ENCODE data around the gene OSTM1. TPM values are rescaled to one million over a fixed set of nuclear protein-coding genes. Genes with fewer than 3 reads are reported as not detected.

The OSTM1 gene
- total RNA-seq, 1 donor from 2014 or later, result 13.6 TPM

DNA sequence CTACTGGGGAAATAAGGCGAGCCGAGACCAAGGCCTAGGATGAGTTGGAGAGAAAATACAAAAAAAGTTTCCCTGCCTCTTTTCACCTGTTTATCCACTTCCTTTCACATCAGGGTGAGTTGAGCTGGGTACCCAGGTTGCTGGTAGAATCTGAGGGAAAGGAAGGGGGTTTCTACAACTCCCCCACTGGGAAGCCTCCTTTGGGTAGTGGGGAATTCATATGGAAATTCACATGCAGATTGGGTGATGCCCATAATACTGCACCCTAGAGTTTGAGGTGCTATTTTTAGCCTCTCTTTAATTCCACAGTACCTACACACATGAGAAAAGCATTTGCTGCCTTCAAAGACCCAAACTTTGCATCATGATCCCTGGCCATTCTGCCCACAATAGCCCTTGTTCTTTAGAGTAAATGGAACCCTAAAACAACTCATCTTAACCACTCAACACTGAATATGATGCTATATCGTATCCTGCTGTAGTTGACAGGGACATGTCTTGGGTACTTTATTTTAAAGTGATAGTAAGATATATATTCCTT lies 2.7 kb downstream of the OSTM1 start:
- H3K36me3 ChIP-seq (ENCODE audit: control insufficient read depth in 3 of 3, insufficient read depth in 3 of 3, low read length in 3 of 3), result no peaks in the 10 kb centered on the region
- H3K4me3 ChIP-seq (ENCODE audit: low read length in 3 of 3), result no peak overlapping the region
- H3K4me1 ChIP-seq (ENCODE audit: control insufficient read depth in 3 of 3, insufficient read depth in 3 of 3, low read length in 3 of 3), result peaks cover 10 to 13% (median 11%) of the 10 kb centered on the region in 3 donors
- H3K9me3 ChIP-seq (ENCODE audit: control insufficient read depth in 3 of 3, low read length in 3 of 3), result no peaks in the 10 kb centered on the region
- no peak overlapping the region for H3K9ac ChIP-seq (ENCODE audit: low read depth in 1 of 3, low read length in 3 of 3)
- H3K27ac ChIP-seq (ENCODE audit: low read depth, low read length), result no peak overlapping the region
- H3K27me3 ChIP-seq (ENCODE audit: control insufficient read depth in 3 of 3, insufficient read depth in 3 of 3, low read length in 3 of 3), result no peaks in the 10 kb centered on the region

DNA sequence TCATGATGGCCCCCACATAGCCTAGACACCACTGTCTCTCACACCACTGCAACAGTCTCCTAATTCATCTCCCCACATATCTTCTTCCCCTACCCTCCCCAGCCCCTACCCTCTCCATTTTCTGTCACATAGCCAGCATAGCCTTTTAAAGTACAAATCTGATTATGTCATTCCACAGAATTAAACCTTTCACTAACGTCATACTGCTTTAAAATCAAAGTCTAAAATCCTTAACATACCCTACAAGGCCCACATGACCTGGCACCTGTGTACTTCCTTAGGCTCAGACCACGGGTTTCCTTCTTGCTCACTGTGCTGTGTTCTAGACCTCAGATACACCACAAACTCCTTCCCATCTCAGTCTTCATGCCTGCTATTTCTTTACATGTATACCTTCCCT lies 5.9 kb downstream of the OSTM1 start:
- Histone ChIP-seq H3K27me3 (ENCODE audit: control insufficient read depth in 3 of 3, insufficient read depth in 3 of 3, low read length in 3 of 3) (no peaks in the 10 kb centered on the region), H3K36me3 (ENCODE audit: control insufficient read depth in 3 of 3, insufficient read depth in 3 of 3, low read length in 3 of 3) (no peaks in the 10 kb centered on the region), H3K9me3 (ENCODE audit: control insufficient read depth in 3 of 3, low read length in 3 of 3) (no peaks in the 10 kb centered on the region), H3K27ac (ENCODE audit: low read depth, low read length) (no peak overlapping the region), H3K9ac (ENCODE audit: low read depth in 1 of 3, low read length in 3 of 3) (no peak overlapping the region), H3K4me1 (ENCODE audit: control insufficient read depth in 3 of 3, insufficient read depth in 3 of 3, low read length in 3 of 3) (peaks cover 2 to 6% (median 5%) of the 10 kb centered on the region in 3 donors), H3K4me3 (ENCODE audit: low read length in 3 of 3) (no peak overlapping the region)

DNA sequence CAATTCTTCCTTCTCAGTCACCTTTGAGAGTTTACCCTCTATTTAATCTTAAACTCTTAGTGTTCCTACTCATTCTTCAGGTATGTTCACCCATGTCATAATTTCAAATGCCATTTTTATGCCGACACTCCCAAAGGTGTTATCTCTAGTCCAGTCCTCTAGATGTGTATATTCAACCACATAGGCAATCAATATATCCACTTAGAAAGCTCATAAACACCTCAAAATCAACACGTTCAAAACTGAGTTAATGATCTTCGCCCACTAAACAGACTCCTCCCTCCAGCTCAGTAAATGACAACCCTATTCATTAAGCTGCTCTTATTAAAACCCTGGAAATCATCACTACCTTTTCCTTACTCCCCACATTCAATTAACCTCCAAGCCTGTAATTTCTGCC lies 6.4 kb downstream of the OSTM1 start:
- Histone ChIP-seq H3K4me1 (ENCODE audit: control insufficient read depth in 3 of 3, insufficient read depth in 3 of 3, low read length in 3 of 3) (peaks cover 0 to 2% (median under 1%) of the 10 kb centered on the region in 3 donors), H3K9ac (ENCODE audit: low read depth in 1 of 3, low read length in 3 of 3) (no peak overlapping the region), H3K4me3 (ENCODE audit: low read length in 3 of 3) (no peak overlapping the region), H3K27ac (ENCODE audit: low read depth, low read length) (no peak overlapping the region), H3K36me3 (ENCODE audit: control insufficient read depth in 3 of 3, insufficient read depth in 3 of 3, low read length in 3 of 3) (no peaks in the 10 kb centered on the region), H3K9me3 (ENCODE audit: control insufficient read depth in 3 of 3, low read length in 3 of 3) (no peaks in the 10 kb centered on the region), H3K27me3 (ENCODE audit: control insufficient read depth in 3 of 3, insufficient read depth in 3 of 3, low read length in 3 of 3) (no peaks in the 10 kb centered on the region)

DNA sequence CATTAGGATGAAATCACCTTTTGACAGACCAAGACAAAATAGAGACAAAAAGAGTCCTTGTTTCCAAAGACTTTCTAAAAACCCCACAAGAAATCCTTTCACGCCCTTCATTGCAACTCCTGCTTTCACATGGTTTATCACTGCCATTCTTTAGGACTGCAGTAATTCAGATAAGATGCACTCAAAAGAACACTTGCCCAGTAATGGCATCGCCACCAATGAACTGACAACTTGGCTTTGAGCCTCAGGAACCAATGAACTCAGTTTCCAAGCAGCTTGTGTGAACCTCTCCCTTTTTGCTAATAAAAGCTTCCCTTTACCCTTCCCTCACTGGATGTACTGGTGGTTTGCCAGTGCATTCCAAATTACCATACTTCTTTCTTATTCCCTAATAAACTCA lies 21.8 kb downstream of the OSTM1 start:
- Histone ChIP-seq H3K27me3 (ENCODE audit: control insufficient read depth in 3 of 3, insufficient read depth in 3 of 3, low read length in 3 of 3) (no peaks in the 10 kb centered on the region), H3K9ac (ENCODE audit: low read depth in 1 of 3, low read length in 3 of 3) (no peak overlapping the region), H3K27ac (ENCODE audit: low read depth, low read length) (no peak overlapping the region), H3K9me3 (ENCODE audit: control insufficient read depth in 3 of 3, low read length in 3 of 3) (no peaks in the 10 kb centered on the region), H3K4me3 (ENCODE audit: low read length in 3 of 3) (no peak overlapping the region), H3K36me3 (ENCODE audit: control insufficient read depth in 3 of 3, insufficient read depth in 3 of 3, low read length in 3 of 3) (peaks cover 0 to 4% (median 4%) of the 10 kb centered on the region in 3 donors), H3K4me1 (ENCODE audit: control insufficient read depth in 3 of 3, insufficient read depth in 3 of 3, low read length in 3 of 3) (no peaks in the 10 kb centered on the region)

DNA sequence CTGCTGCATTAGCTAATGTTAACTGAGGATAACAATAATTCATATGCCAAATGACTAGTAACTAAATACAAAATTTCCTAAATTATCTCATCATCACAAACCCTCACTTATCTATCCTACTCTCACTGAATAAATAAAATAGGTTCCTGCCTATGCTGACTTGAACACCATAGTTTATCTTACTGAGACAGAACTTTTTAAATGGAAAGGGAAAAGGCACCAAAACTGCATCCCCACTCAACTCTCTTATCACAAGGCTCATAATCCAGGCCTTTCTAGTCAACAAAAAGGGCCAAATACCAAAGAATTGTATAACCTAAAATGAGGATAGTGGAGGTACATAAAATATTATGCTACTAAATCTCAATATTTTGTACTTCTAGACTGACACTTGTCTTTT lies 23.1 kb downstream of the OSTM1 start:
- Histone ChIP-seq H3K27ac (ENCODE audit: low read depth, low read length) (no peak overlapping the region), H3K27me3 (ENCODE audit: control insufficient read depth in 3 of 3, insufficient read depth in 3 of 3, low read length in 3 of 3) (no peaks in the 10 kb centered on the region), H3K4me3 (ENCODE audit: low read length in 3 of 3) (no peak overlapping the region), H3K9me3 (ENCODE audit: control insufficient read depth in 3 of 3, low read length in 3 of 3) (no peaks in the 10 kb centered on the region), H3K4me1 (ENCODE audit: control insufficient read depth in 3 of 3, insufficient read depth in 3 of 3, low read length in 3 of 3) (no peaks in the 10 kb centered on the region), H3K9ac (ENCODE audit: low read depth in 1 of 3, low read length in 3 of 3) (no peak overlapping the region), H3K36me3 (ENCODE audit: control insufficient read depth in 3 of 3, insufficient read depth in 3 of 3, low read length in 3 of 3) (peaks cover 0 to 7% (median 4%) of the 10 kb centered on the region in 3 donors)

DNA sequence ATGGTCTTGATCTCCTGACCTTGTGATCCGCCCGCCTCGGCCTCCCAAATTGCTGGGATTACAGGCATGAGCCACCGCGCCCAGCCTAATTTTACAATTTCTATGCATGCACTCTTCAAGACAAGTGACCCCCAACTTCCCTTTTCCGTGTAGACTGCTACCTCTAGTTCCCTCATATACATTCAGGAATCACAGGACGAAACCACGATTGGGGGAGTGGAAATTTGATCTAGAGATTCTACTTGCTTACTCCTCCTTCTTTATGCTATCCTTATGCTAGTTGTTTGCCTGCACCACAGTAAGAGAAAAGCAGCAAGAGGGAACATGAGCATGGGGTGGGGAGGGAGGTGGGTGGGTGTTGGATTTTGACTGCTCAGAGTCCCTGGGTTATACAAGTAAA lies 34.9 kb downstream of the OSTM1 start:
- Histone ChIP-seq H3K36me3 (ENCODE audit: control insufficient read depth in 3 of 3, insufficient read depth in 3 of 3, low read length in 3 of 3) (peaks cover 9 to 11% (median 10%) of the 10 kb centered on the region in 3 donors), H3K27me3 (ENCODE audit: control insufficient read depth in 3 of 3, insufficient read depth in 3 of 3, low read length in 3 of 3) (no peaks in the 10 kb centered on the region), H3K9me3 (ENCODE audit: control insufficient read depth in 3 of 3, low read length in 3 of 3) (no peaks in the 10 kb centered on the region), H3K27ac (ENCODE audit: low read depth, low read length) (no peak overlapping the region), H3K9ac (ENCODE audit: low read depth in 1 of 3, low read length in 3 of 3) (no peak overlapping the region), H3K4me3 (ENCODE audit: low read length in 3 of 3) (no peak overlapping the region), H3K4me1 (ENCODE audit: control insufficient read depth in 3 of 3, insufficient read depth in 3 of 3, low read length in 3 of 3) (no peaks in the 10 kb centered on the region)

DNA sequence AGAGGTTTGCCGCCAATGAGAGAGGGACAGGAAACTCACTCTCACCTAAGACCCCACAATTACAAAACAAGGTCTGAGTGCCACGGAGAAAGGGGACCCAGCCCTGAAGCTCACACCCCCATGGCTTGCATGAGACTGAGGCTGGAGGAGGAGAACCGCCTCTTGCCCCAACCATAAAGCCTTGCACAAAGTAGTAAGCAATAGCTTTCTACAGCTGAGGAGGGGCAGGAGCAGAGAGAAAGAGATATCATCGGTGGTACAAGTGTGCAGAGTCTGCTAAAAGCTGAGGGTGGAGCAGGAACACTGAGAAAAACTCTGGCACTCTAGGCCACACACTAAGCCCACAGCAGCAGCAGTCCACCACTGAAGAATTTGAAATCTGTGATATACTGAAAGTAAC lies 37.7 kb downstream of the OSTM1 start:
- H3K4me3 ChIP-seq (ENCODE audit: low read length in 3 of 3), result no peak overlapping the region
- H3K27ac ChIP-seq (ENCODE audit: low read depth, low read length), result no peak overlapping the region
- no peak overlapping the region for H3K9ac ChIP-seq (ENCODE audit: low read depth in 1 of 3, low read length in 3 of 3)
- H3K4me1 ChIP-seq (ENCODE audit: control insufficient read depth in 3 of 3, insufficient read depth in 3 of 3, low read length in 3 of 3), result no peaks in the 10 kb centered on the region
- H3K9me3 ChIP-seq (ENCODE audit: control insufficient read depth in 3 of 3, low read length in 3 of 3), result no peaks in the 10 kb centered on the region
- H3K27me3 ChIP-seq (ENCODE audit: control insufficient read depth in 3 of 3, insufficient read depth in 3 of 3, low read length in 3 of 3), result no peaks in the 10 kb centered on the region
- peaks cover 6 to 9% (median 7%) of the 10 kb centered on the region in 3 donors for H3K36me3 ChIP-seq (ENCODE audit: control insufficient read depth in 3 of 3, insufficient read depth in 3 of 3, low read length in 3 of 3)

DNA sequence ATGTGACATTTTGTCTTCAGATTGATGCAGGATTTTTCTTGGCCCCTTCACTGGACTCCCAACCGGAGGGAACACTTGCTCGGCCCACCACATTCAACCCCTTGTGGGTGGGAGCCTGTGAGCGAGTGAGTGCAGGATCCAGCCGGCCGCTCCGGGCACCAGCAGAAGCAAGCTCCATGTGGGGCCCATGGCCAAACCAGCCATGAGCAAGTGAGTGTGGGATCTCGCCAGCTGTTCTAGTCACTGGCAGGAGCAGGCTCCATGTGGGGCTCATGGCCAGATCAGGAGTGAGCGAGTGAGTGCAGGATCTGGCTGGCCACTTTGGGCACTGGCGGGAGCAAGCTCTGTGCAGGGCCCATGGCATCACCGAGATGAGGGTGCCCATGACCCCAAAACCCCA lies 42.6 kb downstream of the OSTM1 start:
- Histone ChIP-seq H3K36me3 (ENCODE audit: control insufficient read depth in 3 of 3, insufficient read depth in 3 of 3, low read length in 3 of 3) (peaks cover 0 to 2% (median 0%) of the 10 kb centered on the region in 3 donors), H3K4me1 (ENCODE audit: control insufficient read depth in 3 of 3, insufficient read depth in 3 of 3, low read length in 3 of 3) (no peaks in the 10 kb centered on the region), H3K4me3 (ENCODE audit: low read length in 3 of 3) (no peak overlapping the region), H3K9me3 (ENCODE audit: control insufficient read depth in 3 of 3, low read length in 3 of 3) (no peaks in the 10 kb centered on the region), H3K9ac (ENCODE audit: low read depth in 1 of 3, low read length in 3 of 3) (no peak overlapping the region), H3K27me3 (ENCODE audit: control insufficient read depth in 3 of 3, insufficient read depth in 3 of 3, low read length in 3 of 3) (no peaks in the 10 kb centered on the region), H3K27ac (ENCODE audit: low read depth, low read length) (no peak overlapping the region)

DNA sequence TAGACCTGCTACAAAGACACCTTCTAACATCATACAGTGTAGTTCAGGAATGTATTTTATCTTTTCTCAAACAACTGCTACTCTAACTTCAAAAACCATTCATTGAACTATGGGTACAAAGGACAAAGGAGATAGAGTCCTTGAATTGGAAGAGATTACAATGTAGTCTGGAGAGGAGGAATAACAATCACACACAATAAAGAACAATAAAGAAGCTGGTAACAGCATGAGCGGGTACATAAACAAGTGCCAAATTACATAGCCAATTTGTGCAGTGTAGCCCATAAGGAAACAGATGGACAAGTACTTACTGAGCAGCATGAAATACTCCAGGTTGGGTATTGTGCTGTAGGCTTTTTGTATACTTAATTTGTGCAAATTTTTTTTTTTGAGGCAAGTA lies 44.3 kb downstream of the OSTM1 start:
- H3K27ac ChIP-seq (ENCODE audit: low read depth, low read length), result no peak overlapping the region
- H3K27me3 ChIP-seq (ENCODE audit: control insufficient read depth in 3 of 3, insufficient read depth in 3 of 3, low read length in 3 of 3), result no peaks in the 10 kb centered on the region
- no peak overlapping the region for H3K9ac ChIP-seq (ENCODE audit: low read depth in 1 of 3, low read length in 3 of 3)
- no peaks in the 10 kb centered on the region for H3K4me1 ChIP-seq (ENCODE audit: control insufficient read depth in 3 of 3, insufficient read depth in 3 of 3, low read length in 3 of 3)
- no peaks in the 10 kb centered on the region for H3K9me3 ChIP-seq (ENCODE audit: control insufficient read depth in 3 of 3, low read length in 3 of 3)
- no peak overlapping the region for H3K4me3 ChIP-seq (ENCODE audit: low read length in 3 of 3)
- no peaks in the 10 kb centered on the region for H3K36me3 ChIP-seq (ENCODE audit: control insufficient read depth in 3 of 3, insufficient read depth in 3 of 3, low read length in 3 of 3)

DNA sequence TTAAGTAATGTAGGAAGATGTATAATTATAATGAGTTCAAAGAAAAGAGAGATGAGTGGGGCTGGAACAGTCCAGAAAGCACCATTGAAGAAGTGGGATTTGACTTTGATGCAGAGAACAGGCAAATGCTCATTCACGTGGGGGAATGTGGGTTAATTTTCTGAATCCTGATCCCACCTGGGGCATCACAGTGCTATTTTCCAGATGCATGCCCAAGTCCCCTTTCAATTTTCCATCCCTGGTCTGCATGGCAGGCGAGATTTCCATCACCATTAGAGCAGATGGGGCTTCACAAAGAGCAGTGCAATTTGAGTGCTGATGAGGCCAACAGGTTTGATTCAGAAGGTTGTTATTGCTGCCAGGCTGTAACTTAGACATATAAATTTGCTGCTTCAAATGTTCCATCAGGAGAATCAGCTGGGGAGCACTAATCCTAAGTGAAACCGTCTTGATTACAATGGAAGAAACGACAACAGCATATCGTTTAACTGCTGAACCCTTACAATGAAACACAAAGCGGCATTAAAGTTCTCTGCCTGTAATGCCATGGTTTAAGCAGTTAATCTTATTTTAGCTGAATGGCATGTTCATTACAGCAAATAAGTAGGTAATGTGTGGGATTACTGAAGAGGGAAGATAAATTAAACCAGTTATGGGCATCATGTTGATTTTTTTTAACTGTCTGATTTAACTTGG lies 45.2 kb downstream of the OSTM1 start:
- H3K36me3 ChIP-seq (ENCODE audit: control insufficient read depth in 3 of 3, insufficient read depth in 3 of 3, low read length in 3 of 3), result no peaks in the 10 kb centered on the region
- no peaks in the 10 kb centered on the region for H3K27me3 ChIP-seq (ENCODE audit: control insufficient read depth in 3 of 3, insufficient read depth in 3 of 3, low read length in 3 of 3)
- no peaks in the 10 kb centered on the region for H3K4me1 ChIP-seq (ENCODE audit: control insufficient read depth in 3 of 3, insufficient read depth in 3 of 3, low read length in 3 of 3)
- no peak overlapping the region for H3K27ac ChIP-seq (ENCODE audit: low read depth, low read length)
- no peak overlapping the region for H3K9ac ChIP-seq (ENCODE audit: low read depth in 1 of 3, low read length in 3 of 3)
- H3K9me3 ChIP-seq (ENCODE audit: control insufficient read depth in 3 of 3, low read length in 3 of 3), result no peaks in the 10 kb centered on the region
- no peak overlapping the region for H3K4me3 ChIP-seq (ENCODE audit: low read length in 3 of 3)
